SK-N-SH (cell line): ENCODE data around the gene PFKM. TPM values are rescaled to one million over a fixed set of nuclear protein-coding genes. Genes with fewer than 3 reads are reported as not detected.

Source experiments
- CTCF ChIA-PET: fragments of 300-600, 350-600 bp; formaldehyde crosslinking; extraction: SDS; loops from one replicate; lab custom pipeline; 2021; lab: Yijun Ruan, JAX
- POLR2A ChIA-PET: fragments of 350-600 bp; sonication (Branson Sonifier 250); formaldehyde crosslinking; extraction: SDS; loops from one replicate; lab custom pipeline; 2020; ENCODE audit warnings: antibody characterized with exemption, inconsistent platforms; lab: Yijun Ruan, JAX
- DNase-seq: peaks from one replicate; pipeline ENCODE4 v3.0.0; 2012
- H2AFZ ChIP-seq: fragments of 200-600 bp; sonication (generic); 2 replicates; pipeline ENCODE4 v1.8.1; 2016; ENCODE audit warnings: antibody characterized with exemption, mild to moderate bottlenecking, low read depth
- H3F3A ChIP-seq: fragments of 200-600 bp; sonication (generic); replicated peaks from 2 replicates; pipeline ENCODE3; 2016; ENCODE audit warnings: antibody characterized with exemption, mild to moderate bottlenecking; ENCODE audit not compliant: insufficient read depth
- H3K27ac ChIP-seq, 2 experiments: fragments of 200-500 bp in 1 of 2; fragments of 200-600 bp in 1 of 2; sonication (Bioruptor generic) in 1 of 2; sonication (generic), shearing (Covaris generic) in 1 of 2; 2 replicates each; pipeline versions ENCODE4 v1.5.1 to v1.6.1; 2014 to 2016; ENCODE audit warnings: low read depth in 2 of 2, inconsistent platforms in 1 of 2, low read length in 1 of 2, mild to moderate bottlenecking in 1 of 2, mixed read lengths in 1 of 2
- H3K27me3 ChIP-seq: fragments of 200-600 bp; sonication (generic), shearing (Covaris generic); 2 replicates; pipeline ENCODE4 v1.6.1; 2016; ENCODE audit warnings: mixed run types; ENCODE audit not compliant: insufficient read depth
- H3K36me3 ChIP-seq, 2 experiments: fragments of 200-500 bp in 1 of 2; fragments of 200-600 bp in 1 of 2; sonication (Bioruptor generic) in 1 of 2; sonication (generic) in 1 of 2; replicated peaks in 1 of 2; 2 replicates each; pipeline versions ENCODE3 to v1.5.1; 2014 to 2016; ENCODE audit warnings: low read length in 1 of 2, mild to moderate bottlenecking in 1 of 2; ENCODE audit not compliant: insufficient read depth in 2 of 2, control insufficient read depth in 1 of 2
- H3K4me1 ChIP-seq, 2 experiments: fragments of 200-500 bp in 1 of 2; fragments of 200-600 bp in 1 of 2; sonication (Bioruptor generic) in 1 of 2; sonication (generic), shearing (Covaris generic) in 1 of 2; 2 replicates each; pipeline versions ENCODE4 v1.5.1 to v1.6.1; 2014 to 2016; ENCODE audit warnings: low read depth in 1 of 2, low read length in 1 of 2, mixed run types in 1 of 2; ENCODE audit not compliant: insufficient read depth in 2 of 2, control insufficient read depth in 1 of 2
- H3K4me2 ChIP-seq: fragments of 200-600 bp; sonication (generic), shearing (Covaris generic); 2 replicates; pipeline ENCODE4 v1.6.1; 2017; ENCODE audit warnings: mixed run types
- H3K4me3 ChIP-seq, 2 experiments: fragments of 200-500 bp in 1 of 2; fragments of 200-600 bp in 1 of 2; sonication (Bioruptor generic) in 1 of 2; sonication (generic), shearing (Covaris generic) in 1 of 2; 2 replicates each; pipeline versions ENCODE4 v1.5.1 to v1.8.1; 2014 to 2016; ENCODE audit warnings: low read depth in 2 of 2, inconsistent platforms in 1 of 2, low read length in 1 of 2, mild to moderate bottlenecking in 1 of 2, mixed read lengths in 1 of 2, moderate library complexity in 1 of 2
- H3K79me2 ChIP-seq: fragments of 200-600 bp; sonication (generic); 2 replicates; pipeline ENCODE4 v1.8.1; 2017; ENCODE audit warnings: mild to moderate bottlenecking; ENCODE audit not compliant: insufficient read depth
- H3K9ac ChIP-seq: fragments of 200-600 bp; sonication (generic); 2 replicates; pipeline ENCODE4 v1.6.1; 2017; ENCODE audit warnings: mixed run types
- H3K9me2 ChIP-seq: fragments of 200-600 bp; sonication (generic); 2 replicates; pipeline ENCODE4 v1.6.1; 2017; ENCODE audit warnings: mixed run types
- H3K9me3 ChIP-seq: fragments of 200-600 bp; sonication (generic); 2 replicates; pipeline ENCODE4 v1.6.1; 2017; ENCODE audit warnings: mixed run types, mild to moderate bottlenecking, moderate library complexity
- H4K20me1 ChIP-seq: fragments of 200-600 bp; sonication (generic); 2 replicates; pipeline ENCODE4 v1.6.1; 2017; ENCODE audit warnings: mild to moderate bottlenecking, mixed run types; ENCODE audit not compliant: insufficient read depth
- CTCF ChIP-seq: fragments of 200-600 bp; sonication (generic); IDR thresholded peaks from 2 replicates; pipeline ENCODE4 v1.6.1; 2017; ENCODE audit warnings: antibody characterized with exemption, mild to moderate bottlenecking, moderate library complexity
- ELF1 ChIP-seq: IDR thresholded peaks from 2 replicates; pipeline ENCODE4 v1.4.0; 2012
- EP300 ChIP-seq, 2 experiments: IDR thresholded peaks; 2 replicates each; pipeline versions ENCODE4 v1.4.0 to v1.6.1; 2012; ENCODE audit warnings: borderline replicate concordance in 1 of 2, low read depth in 1 of 2, low read length in 1 of 2
- FOSL2 ChIP-seq: IDR thresholded peaks from 2 replicates; pipeline ENCODE4 v1.4.0; 2012; ENCODE audit warnings: low read depth, mild to moderate bottlenecking, moderate library complexity, borderline replicate concordance
- FOXM1 ChIP-seq: IDR thresholded peaks from 2 replicates; pipeline ENCODE4 v1.4.0; 2012; ENCODE audit warnings: low read depth, mild to moderate bottlenecking
- JUND ChIP-seq: IDR thresholded peaks from 2 replicates; pipeline ENCODE4 v1.4.0; 2012
- RCOR1 ChIP-seq: fragments of 150-350 bp; IDR thresholded peaks from 2 replicates; pipeline ENCODE4 v1.6.1; 2017; ENCODE audit warnings: antibody characterized with exemption, low read length
- RFX5 ChIP-seq: IDR thresholded peaks from 2 replicates; pipeline ENCODE4 v1.6.1; 2012; ENCODE audit warnings: mild to moderate bottlenecking, improper control_type of control experiment, low read length
- SMC3 ChIP-seq: IDR thresholded peaks from 2 replicates; pipeline ENCODE4 v1.6.1; 2012; ENCODE audit warnings: low read depth, low read length, improper control_type of control experiment
- TCF12 ChIP-seq: IDR thresholded peaks from 2 replicates; pipeline ENCODE4 v1.4.0; 2012
- TEAD4 ChIP-seq: IDR thresholded peaks from 2 replicates; pipeline ENCODE4 v1.4.0; 2012; ENCODE audit warnings: mild to moderate bottlenecking, borderline replicate concordance; ENCODE audit not compliant: insufficient read depth
- ZBTB33 ChIP-seq: IDR thresholded peaks from 2 replicates; pipeline ENCODE4 v1.4.0; 2012; ENCODE audit warnings: low read depth, borderline replicate concordance
- WGBS: methylation state at CpG from one replicate; pipeline ENCODE4 v1.1.6; 2017; ENCODE audit warnings: low lambda C conversion rate; 5-methylcytosine and 5-hydroxymethylcytosine counted together
- polyA plus RNA-seq, 3 experiments: library from polyadenylated mRNA; depleted of rRNA; stranded (reverse); fragments of >200 nt; gene quantifications; 2 replicates each; pipeline ENCODE4 v1.2.3, GENCODE V29; 2012
- TF ChIP-seq, protein P1 (sequence below): IDR thresholded peaks from 2 replicates; pipeline ENCODE4; 2012
- TF ChIP-seq, protein P2 (sequence below): IDR thresholded peaks from 2 replicates; pipeline ENCODE4 v1.4.0; 2012; ENCODE audit warnings: low read depth, borderline replicate concordance

Gene PFKM
- polyA plus RNA-seq, 1 of the 3 experiments (the other 2 are of a cell fraction): 85.0 TPM

DNA sequence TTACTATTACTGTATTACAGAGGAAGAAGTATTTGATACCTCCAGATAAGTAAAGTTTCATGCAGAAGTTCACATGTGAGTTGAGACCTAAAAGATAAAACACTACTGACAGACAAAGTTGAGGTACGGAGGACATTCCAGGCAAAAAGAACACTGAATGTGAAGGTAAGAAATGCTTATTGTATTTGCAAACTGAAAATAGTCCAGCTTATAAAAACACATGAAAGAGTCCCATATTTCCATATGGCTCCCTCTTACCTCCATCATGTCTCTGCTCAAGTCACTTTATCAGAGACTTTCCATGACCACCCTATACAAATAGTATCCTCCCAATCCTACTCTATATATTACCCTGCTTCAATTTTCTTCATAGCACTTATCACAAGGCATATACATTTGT, 49.1 kb upstream of the PFKM start (continued):
- TF ChIP-seq, protein P1, sequence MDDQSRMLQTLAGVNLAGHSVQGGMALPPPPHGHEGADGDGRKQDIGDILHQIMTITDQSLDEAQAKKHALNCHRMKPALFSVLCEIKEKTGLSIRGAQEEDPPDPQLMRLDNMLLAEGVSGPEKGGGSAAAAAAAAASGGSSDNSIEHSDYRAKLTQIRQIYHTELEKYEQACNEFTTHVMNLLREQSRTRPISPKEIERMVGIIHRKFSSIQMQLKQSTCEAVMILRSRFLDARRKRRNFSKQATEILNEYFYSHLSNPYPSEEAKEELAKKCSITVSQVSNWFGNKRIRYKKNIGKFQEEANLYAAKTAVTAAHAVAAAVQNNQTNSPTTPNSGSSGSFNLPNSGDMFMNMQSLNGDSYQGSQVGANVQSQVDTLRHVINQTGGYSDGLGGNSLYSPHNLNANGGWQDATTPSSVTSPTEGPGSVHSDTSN: no peak
- TF ChIP-seq FOSL2: no peak

GRCh38 chr12:48070731-48071130, 48.4 kb upstream of the PFKM start:
- TF ChIP-seq TCF12: no peak
- TF ChIP-seq ELF1: no peak
- no peak for TF ChIP-seq CTCF
- TF ChIP-seq JUND: no peak
- no peak for TF ChIP-seq RCOR1
- TF ChIP-seq TEAD4: no peak
- TF ChIP-seq ZBTB33: no peak
- no peak for TF ChIP-seq RFX5
- no peak for TF ChIP-seq FOXM1
- no peak for TF ChIP-seq SMC3
- TF ChIP-seq, protein P2, sequence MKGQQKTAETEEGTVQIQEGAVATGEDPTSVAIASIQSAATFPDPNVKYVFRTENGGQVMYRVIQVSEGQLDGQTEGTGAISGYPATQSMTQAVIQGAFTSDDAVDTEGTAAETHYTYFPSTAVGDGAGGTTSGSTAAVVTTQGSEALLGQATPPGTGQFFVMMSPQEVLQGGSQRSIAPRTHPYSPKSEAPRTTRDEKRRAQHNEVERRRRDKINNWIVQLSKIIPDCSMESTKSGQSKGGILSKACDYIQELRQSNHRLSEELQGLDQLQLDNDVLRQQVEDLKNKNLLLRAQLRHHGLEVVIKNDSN: no peak
- TF ChIP-seq EP300 (IDR thresholded peaks at IDR 0.05; ENCODE audit: borderline replicate concordance in 1 of 2, low read depth in 1 of 2, low read length in 1 of 2): no peak
- H4K20me1 ChIP-seq: no peaks in the 10 kb centered on the region
- H3K9me2 ChIP-seq: no peaks in the 10 kb centered on the region
- WGBS: 100% methylated on average over 4 of the region's 4 CpGs
- peaks cover 56 to 62% of the 10 kb centered on the region in 2 experiments for H3K36me3 ChIP-seq
- no peak overlapping the region for H3K4me3 ChIP-seq
- no peak overlapping the region for H2AFZ ChIP-seq
- ChIA-PET POLR2A (no interaction called here), CTCF (interaction anchor here (1.6 kb wide), 1 partner anchor 119 kb away, joined by 4 read pairs; no protein-coding TSS in a partner anchor)
- H3K27me3 ChIP-seq: no peaks in the 10 kb centered on the region
- no peaks in the 10 kb centered on the region for H3F3A ChIP-seq
- no peaks in the 10 kb centered on the region for H3K4me1 ChIP-seq
- no peaks in the 10 kb centered on the region for H3K9me3 ChIP-seq
- DNase-seq: no peak
- no peaks in the 10 kb centered on the region for H3K79me2 ChIP-seq
- H3K27ac ChIP-seq: no peak overlapping the region
- no peak overlapping the region for H3K9ac ChIP-seq
- H3K4me2 ChIP-seq: no peak overlapping the region
